Mesothelial cell of epicardium (in vitro differentiated cells): ENCODE measurements around the gene NME7. TPM values are rescaled to one million over a fixed set of nuclear protein-coding genes. Genes with fewer than 3 reads are reported as not detected.

Experiments
- DNase-seq, 2 experiments: peaks; one replicate each; pipeline ENCODE4 v3.0.0; 2021; ENCODE audit warnings: low spot score in 2 of 2; ENCODE audit not compliant: unreplicated experiment in 2 of 2
- H3K27ac Mint-ChIP-seq: 2 replicates; pipeline ENCODE4 v1.8.0; 2021; ENCODE audit warnings: mixed read lengths
- H3K27me3 Mint-ChIP-seq: 2 replicates; pipeline ENCODE4 v1.8.0; 2021; ENCODE audit warnings: low read depth, mixed read lengths
- H3K36me3 Mint-ChIP-seq: 2 replicates; pipeline ENCODE4 v1.8.0; 2021; ENCODE audit warnings: mixed read lengths
- H3K4me1 Mint-ChIP-seq: 2 replicates; pipeline ENCODE4 v1.8.0; 2021; ENCODE audit warnings: mixed read lengths
- H3K4me3 Mint-ChIP-seq: 2 replicates; pipeline ENCODE4 v1.8.0; 2021; ENCODE audit warnings: mild to moderate bottlenecking, moderate library complexity, mixed read lengths
- H3K9me3 Mint-ChIP-seq: 2 replicates; pipeline ENCODE4 v1.8.0; 2021; ENCODE audit warnings: mixed read lengths
- total RNA-seq: library from RNA; stranded (reverse); gene quantifications from 3 replicates; pipeline ENCODE4 v1.2.1, GENCODE V29; 2021
- TF ChIP-seq, protein P1 (sequence below): fragments of 200-600 bp; sonication (generic); IDR thresholded peaks from one replicate; pipeline ENCODE4 v1.5.0; 2021; ENCODE audit warnings: antibody characterized with exemption; ENCODE audit not compliant: unreplicated experiment

Gene NME7
- total RNA-seq, 1 donor from 2014 or later: 28.9 TPM

DNA sequence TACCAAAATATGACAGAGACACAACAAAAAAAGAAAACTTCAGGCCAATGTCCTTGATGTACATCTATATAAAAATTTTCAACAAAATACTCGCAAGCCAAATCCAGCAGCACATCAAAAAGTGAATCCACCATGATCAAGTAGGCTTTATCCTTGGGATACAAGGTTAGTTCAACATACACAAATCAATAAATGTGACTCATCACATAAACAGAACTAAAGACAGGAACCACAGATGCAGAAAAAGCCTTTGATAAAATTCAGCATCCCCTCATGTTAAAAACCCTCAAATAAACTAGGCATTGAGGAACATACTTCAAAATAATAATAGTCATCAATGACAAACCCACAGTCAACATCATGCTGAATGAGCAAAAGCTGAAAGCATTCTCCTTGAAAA lies 101.5 kb downstream of the NME7 start:
- Mint-ChIP-seq H3K27ac (no peak overlapping the region), H3K4me3 (no peak overlapping the region), H3K36me3 (peaks cover 58% of the 10 kb centered on the region), H3K9me3 (peaks cover 68% of the 10 kb centered on the region), H3K4me1 (no peaks in the 10 kb centered on the region), H3K27me3 (no peaks in the 10 kb centered on the region)
- TF ChIP-seq, protein P1, sequence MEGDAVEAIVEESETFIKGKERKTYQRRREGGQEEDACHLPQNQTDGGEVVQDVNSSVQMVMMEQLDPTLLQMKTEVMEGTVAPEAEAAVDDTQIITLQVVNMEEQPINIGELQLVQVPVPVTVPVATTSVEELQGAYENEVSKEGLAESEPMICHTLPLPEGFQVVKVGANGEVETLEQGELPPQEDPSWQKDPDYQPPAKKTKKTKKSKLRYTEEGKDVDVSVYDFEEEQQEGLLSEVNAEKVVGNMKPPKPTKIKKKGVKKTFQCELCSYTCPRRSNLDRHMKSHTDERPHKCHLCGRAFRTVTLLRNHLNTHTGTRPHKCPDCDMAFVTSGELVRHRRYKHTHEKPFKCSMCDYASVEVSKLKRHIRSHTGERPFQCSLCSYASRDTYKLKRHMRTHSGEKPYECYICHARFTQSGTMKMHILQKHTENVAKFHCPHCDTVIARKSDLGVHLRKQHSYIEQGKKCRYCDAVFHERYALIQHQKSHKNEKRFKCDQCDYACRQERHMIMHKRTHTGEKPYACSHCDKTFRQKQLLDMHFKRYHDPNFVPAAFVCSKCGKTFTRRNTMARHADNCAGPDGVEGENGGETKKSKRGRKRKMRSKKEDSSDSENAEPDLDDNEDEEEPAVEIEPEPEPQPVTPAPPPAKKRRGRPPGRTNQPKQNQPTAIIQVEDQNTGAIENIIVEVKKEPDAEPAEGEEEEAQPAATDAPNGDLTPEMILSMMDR: no peak
- no peak for DNase-seq

DNA sequence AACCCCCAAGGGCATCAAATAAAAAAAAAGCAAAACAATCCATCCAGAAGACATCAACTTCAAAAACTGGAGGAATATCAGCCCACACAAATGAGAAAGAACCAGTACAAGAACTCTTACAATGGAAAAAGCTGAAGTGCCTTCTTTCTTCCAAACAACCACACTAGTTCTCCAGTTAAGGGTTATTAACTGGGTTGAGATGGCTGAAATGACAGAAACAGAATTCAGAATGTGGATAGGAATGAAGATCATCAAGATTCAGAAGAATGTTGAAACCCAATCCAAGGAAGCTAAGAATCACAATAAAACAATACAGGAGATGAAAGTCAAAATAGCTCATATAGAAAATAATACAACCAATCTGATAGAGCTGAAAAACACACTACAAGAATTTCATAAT lies 104.5 kb downstream of the NME7 start:
- TF ChIP-seq, protein P1: no peak
- H3K9me3 Mint-ChIP-seq: peaks cover 86% of the 10 kb centered on the region
- no peak overlapping the region for H3K4me3 Mint-ChIP-seq
- H3K4me1 Mint-ChIP-seq: no peaks in the 10 kb centered on the region
- H3K36me3 Mint-ChIP-seq: peaks cover 77% of the 10 kb centered on the region
- no peaks in the 10 kb centered on the region for H3K27me3 Mint-ChIP-seq
- no peak overlapping the region for H3K27ac Mint-ChIP-seq
- DNase-seq: no peak

DNA sequence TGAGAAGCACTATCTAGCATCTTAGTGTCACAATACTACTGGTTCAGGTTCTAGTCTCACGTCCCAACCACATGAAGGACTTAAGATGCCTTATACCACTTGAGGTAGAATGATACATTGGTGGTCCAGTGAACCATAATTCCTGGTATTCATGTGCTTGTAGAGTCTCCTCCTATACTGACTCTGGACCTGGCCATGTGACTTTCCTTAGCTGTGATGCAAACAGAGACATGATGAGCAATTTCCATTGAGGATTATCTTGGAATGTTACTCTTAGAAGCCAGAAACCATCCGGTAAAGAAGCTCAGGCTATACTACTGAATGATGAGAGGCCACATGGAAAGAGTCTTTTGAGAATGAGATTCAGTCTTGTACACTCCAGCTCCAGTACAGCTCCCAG lies 105.7 kb downstream of the NME7 start:
- Mint-ChIP-seq H3K27me3 (no peaks in the 10 kb centered on the region), H3K4me3 (no peak overlapping the region), H3K4me1 (no peaks in the 10 kb centered on the region), H3K9me3 (peaks cover 82% of the 10 kb centered on the region), H3K27ac (no peak overlapping the region), H3K36me3 (peaks cover 82% of the 10 kb centered on the region)
- DNase-seq: no peak
- TF ChIP-seq, protein P1: no peak

DNA sequence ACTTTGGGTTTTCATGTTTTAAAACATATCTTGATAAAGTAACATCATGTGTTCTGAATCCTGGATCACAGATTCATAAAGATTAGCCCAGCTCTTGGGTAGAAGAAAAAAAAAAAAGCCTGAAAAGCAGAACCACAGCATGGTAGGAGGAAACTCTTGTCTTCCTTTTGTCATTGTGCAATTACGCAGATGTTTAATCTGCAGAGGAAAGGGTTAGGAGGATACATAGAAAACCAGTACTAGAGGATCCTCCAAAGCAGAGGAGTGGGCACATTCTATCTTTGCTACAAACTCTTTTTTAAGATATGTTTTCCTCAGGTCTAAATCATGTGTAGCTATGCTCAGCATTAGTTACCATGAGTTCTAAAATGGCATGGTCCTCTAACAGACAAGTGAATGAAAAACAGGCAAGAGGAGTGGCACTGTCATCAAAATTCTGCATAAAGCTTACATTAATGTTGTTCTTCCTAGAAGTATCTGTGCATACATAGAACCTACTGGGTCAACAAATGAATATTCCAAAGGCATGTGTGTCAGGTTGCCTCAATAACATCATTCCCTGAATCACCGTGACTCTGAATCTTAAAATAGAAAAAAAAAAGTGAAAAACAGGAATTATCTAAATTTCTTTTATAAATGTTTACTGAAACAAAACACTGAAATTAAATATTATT lies 107.0 kb downstream of the NME7 start:
- Mint-ChIP-seq H3K27me3 (no peaks in the 10 kb centered on the region), H3K9me3 (peaks cover 73% of the 10 kb centered on the region), H3K36me3 (peaks cover 76% of the 10 kb centered on the region), H3K4me3 (no peak overlapping the region), H3K27ac (no peak overlapping the region), H3K4me1 (no peaks in the 10 kb centered on the region)
- DNase-seq: no peak
- TF ChIP-seq, protein P1: no peak

DNA sequence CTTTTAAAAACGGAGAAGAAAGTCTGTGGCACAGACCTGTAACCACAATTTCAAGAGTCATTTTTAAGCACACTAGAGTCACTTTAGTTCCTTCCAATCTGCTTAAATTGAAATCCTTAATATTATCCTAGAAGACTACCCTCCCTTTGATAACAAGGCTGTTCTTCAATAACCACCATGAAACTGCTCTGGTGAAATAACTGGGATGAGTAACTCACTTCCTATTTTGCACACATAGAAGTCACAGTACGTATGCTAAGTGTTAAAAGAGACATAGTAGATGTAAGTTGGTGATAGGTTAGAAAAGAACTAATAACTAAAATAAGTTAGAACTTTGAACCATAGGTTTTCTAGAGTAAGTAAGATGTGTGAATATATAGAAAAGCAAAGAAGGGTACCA lies 107.8 kb downstream of the NME7 start:
- H3K27ac Mint-ChIP-seq: no peak overlapping the region
- TF ChIP-seq, protein P1: no peak
- H3K4me1 Mint-ChIP-seq: no peaks in the 10 kb centered on the region
- H3K4me3 Mint-ChIP-seq: no peak overlapping the region
- no peaks in the 10 kb centered on the region for H3K27me3 Mint-ChIP-seq
- peaks cover 65% of the 10 kb centered on the region for H3K9me3 Mint-ChIP-seq
- H3K36me3 Mint-ChIP-seq: peaks cover 68% of the 10 kb centered on the region
- no peak for DNase-seq
